ENCODE measurements around the gene GCH1.

Gene GCH1

DNA sequence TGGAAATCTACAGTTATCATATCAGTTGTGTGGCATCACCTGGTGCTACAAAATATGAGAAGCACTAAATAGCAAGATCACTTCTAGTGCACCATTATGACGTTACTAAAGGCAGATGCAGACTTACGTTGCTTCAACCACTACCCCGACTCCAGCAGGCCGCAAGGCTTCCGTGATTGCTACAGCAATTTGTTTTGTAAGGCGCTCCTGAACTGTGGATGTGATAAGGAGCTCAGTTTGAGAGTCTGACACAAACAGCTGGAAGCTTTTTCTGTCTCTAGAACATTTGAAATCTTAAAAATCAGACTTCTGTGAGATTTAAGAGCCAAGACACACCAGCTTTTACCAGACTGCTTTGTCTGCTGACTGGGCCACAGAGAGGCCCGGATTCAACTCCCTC is 57.0 kb downstream of the GCH1 start:
- DNase-seq (ENCODE audit: extremely low read depth, insufficient read length) = no peak
- Histone ChIP-seq H3K4me3 (replicated peaks; ENCODE audit: low read depth, low read length) (no peak overlapping the region), H3K36me3 (ENCODE audit: control insufficient read depth, insufficient read depth, low read length) (peaks cover 3% of the 10 kb centered on the region), H3K27me3 (replicated peaks; ENCODE audit: control insufficient read depth, insufficient read depth, low read length) (no peaks in the 10 kb centered on the region)
- TF ChIP-seq, protein P1, sequence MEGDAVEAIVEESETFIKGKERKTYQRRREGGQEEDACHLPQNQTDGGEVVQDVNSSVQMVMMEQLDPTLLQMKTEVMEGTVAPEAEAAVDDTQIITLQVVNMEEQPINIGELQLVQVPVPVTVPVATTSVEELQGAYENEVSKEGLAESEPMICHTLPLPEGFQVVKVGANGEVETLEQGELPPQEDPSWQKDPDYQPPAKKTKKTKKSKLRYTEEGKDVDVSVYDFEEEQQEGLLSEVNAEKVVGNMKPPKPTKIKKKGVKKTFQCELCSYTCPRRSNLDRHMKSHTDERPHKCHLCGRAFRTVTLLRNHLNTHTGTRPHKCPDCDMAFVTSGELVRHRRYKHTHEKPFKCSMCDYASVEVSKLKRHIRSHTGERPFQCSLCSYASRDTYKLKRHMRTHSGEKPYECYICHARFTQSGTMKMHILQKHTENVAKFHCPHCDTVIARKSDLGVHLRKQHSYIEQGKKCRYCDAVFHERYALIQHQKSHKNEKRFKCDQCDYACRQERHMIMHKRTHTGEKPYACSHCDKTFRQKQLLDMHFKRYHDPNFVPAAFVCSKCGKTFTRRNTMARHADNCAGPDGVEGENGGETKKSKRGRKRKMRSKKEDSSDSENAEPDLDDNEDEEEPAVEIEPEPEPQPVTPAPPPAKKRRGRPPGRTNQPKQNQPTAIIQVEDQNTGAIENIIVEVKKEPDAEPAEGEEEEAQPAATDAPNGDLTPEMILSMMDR (IDR thresholded peaks at IDR 0.05; ENCODE audit: insufficient read depth, low read length, poor library complexity, severe bottlenecking) = no peak

DNA sequence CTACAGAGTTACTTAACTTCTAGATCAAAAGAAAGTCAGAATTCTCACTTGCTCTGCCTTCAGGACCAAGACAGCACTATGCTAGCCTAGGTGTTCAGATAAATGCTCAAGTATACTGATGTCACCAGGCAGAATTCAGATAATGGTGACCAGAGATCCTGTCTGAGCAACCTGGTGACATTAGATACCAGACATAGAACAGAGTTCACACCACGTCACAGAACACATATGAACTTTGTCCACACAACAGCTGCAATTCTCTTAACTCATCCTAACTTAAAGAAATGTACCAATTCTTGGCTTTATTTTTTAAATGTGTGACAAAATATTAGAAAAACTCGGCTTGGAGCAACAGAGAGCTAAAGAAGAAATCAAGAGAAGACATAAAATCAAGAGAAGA is 58.1 kb downstream of the GCH1 start:
- TF ChIP-seq, protein P1 (IDR thresholded peaks at IDR 0.05; ENCODE audit: insufficient read depth, low read length, poor library complexity, severe bottlenecking) = no peak
- Histone ChIP-seq H3K4me3 (replicated peaks; ENCODE audit: low read depth, low read length) (no peak overlapping the region), H3K36me3 (ENCODE audit: control insufficient read depth, insufficient read depth, low read length) (peaks cover 3% of the 10 kb centered on the region), H3K27me3 (replicated peaks; ENCODE audit: control insufficient read depth, insufficient read depth, low read length) (no peaks in the 10 kb centered on the region)
- DNase-seq (ENCODE audit: extremely low read depth, insufficient read length) = no peak

DNA sequence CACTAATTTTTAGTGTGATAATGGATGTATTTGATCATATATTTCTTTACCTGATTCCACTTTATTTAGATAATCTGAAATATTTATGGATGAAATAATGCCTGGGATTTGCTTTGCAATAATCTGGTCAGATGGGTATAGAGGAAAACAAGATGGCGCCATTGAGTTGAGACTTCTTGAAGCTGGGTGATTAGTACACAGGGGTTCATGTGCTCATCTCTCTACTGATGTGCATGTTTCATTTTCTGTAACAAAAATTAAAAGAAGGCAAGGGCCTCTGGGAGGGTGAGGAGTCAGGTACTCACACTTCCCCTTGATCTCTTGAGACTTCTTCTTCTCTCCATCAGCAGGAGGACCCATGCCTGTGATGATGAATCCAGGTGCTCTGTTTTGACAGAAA is 61.8 kb downstream of the GCH1 start:
- no peak overlapping the region for H3K4me3 ChIP-seq (replicated peaks; ENCODE audit: low read depth, low read length)
- no peaks in the 10 kb centered on the region for H3K27me3 ChIP-seq (replicated peaks; ENCODE audit: control insufficient read depth, insufficient read depth, low read length)
- TF ChIP-seq, protein P1 (IDR thresholded peaks at IDR 0.05; ENCODE audit: insufficient read depth, low read length, poor library complexity, severe bottlenecking) = peak; percentile 2
- no peak for DNase-seq (ENCODE audit: extremely low read depth, insufficient read length)
- peaks cover 3% of the 10 kb centered on the region for H3K36me3 ChIP-seq (ENCODE audit: control insufficient read depth, insufficient read depth, low read length)

DNA sequence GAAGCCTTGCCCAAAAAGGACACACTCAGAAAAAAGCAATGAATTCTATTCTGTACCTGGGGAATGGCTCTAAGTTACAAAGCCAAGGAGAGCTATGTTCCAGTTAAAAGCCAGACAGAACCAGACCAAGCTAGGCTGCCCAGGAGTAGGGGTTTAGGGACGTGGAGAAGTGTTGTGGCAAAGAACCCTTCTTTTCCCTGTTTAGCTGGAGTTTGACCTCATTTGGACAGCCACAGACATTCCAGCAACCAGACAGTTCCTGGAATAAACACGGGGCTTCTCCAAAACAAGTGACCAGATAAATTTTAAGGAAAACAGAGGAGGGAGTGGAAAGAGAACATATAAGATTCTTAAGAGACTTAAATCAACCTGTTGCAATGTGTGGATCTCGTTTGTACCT is 62.3 kb downstream of the GCH1 start:
- no peaks in the 10 kb centered on the region for H3K27me3 ChIP-seq (replicated peaks; ENCODE audit: control insufficient read depth, insufficient read depth, low read length)
- peaks cover 3% of the 10 kb centered on the region for H3K36me3 ChIP-seq (ENCODE audit: control insufficient read depth, insufficient read depth, low read length)
- TF ChIP-seq, protein P1 (IDR thresholded peaks at IDR 0.05; ENCODE audit: insufficient read depth, low read length, poor library complexity, severe bottlenecking) = no peak
- H3K4me3 ChIP-seq (replicated peaks; ENCODE audit: low read depth, low read length) = no peak overlapping the region
- no peak for DNase-seq (ENCODE audit: extremely low read depth, insufficient read length)

DNA sequence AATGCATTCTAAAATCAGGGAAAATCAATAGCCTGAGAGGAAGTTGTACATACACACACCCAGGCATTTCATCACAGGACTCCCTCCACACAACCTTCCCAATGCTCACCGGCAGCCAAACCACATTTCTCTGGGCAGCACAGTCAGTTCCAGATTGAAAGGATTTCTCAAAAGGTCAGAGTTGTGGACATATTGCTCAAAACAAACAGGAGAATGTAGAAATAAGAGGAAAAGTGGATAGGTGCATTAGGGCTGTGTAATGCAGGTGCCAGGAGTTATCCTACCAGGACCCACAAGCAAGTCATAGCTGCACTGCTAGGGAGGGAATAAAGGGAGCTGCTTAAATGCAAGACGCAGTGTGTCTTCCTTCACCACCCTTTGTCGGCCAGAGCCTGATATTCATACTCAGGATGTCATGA is 62.9 kb downstream of the GCH1 start:
- TF ChIP-seq, protein P1 (IDR thresholded peaks at IDR 0.05; ENCODE audit: insufficient read depth, low read length, poor library complexity, severe bottlenecking) = no peak
- no peak for DNase-seq (ENCODE audit: extremely low read depth, insufficient read length)
- Histone ChIP-seq H3K27me3 (replicated peaks; ENCODE audit: control insufficient read depth, insufficient read depth, low read length) (no peaks in the 10 kb centered on the region), H3K4me3 (replicated peaks; ENCODE audit: low read depth, low read length) (no peak overlapping the region), H3K36me3 (ENCODE audit: control insufficient read depth, insufficient read depth, low read length) (peaks cover 3% of the 10 kb centered on the region)

DNA sequence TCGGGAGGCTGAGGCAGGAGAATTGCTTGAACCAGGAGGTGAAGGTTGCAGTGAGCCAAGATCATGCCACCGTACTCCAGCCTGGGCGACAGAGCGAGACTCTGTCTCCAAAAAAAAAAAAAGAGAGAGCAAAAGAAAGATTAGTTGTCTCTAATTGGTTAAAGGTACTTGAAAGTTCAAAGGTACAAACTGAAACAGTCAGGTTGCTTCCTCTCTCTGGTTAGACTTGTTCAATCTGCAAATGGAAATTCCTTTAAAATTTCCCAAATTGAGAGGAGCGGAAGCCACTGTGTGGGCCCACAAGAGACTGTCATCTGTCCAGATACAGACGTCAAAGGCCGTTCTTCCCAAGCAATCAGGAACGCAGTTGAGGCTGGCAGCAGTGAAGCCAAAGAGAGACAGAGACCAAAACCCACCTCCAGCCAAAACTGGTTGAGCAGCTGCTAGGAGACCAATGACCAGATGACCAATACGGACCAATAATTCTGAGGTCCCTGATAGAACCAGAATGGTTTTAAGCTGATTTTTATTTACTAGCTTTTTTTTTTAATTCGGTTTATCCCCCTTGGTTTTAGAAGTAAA is 63.6 kb downstream of the GCH1 start:
- TF ChIP-seq, protein P1 (IDR thresholded peaks at IDR 0.05; ENCODE audit: insufficient read depth, low read length, poor library complexity, severe bottlenecking) = no peak
- no peak for DNase-seq (ENCODE audit: extremely low read depth, insufficient read length)
- Histone ChIP-seq H3K4me3 (replicated peaks; ENCODE audit: low read depth, low read length) (no peak overlapping the region), H3K36me3 (ENCODE audit: control insufficient read depth, insufficient read depth, low read length) (peaks cover 3% of the 10 kb centered on the region), H3K27me3 (replicated peaks; ENCODE audit: control insufficient read depth, insufficient read depth, low read length) (no peaks in the 10 kb centered on the region)

Data from GM06990 (cell line).